Fibroblast of skin of left biceps (primary cell): ENCODE results near the gene HIVEP2.

Experiments
- DNase-seq, 2 experiments: peaks; one replicate each; pipeline ENCODE4 v3.0.0-alpha.2; 2013; ENCODE audit warnings: low read depth in 2 of 2

Gene HIVEP2

GRCh38 chr6:142773859-142774648 is 170.9 kb downstream of the HIVEP2 start:
- DNase-seq: no peak

GRCh38 chr6:142773324-142773723 is 171.7 kb downstream of the HIVEP2 start:
- DNase-seq: no peak

DNA sequence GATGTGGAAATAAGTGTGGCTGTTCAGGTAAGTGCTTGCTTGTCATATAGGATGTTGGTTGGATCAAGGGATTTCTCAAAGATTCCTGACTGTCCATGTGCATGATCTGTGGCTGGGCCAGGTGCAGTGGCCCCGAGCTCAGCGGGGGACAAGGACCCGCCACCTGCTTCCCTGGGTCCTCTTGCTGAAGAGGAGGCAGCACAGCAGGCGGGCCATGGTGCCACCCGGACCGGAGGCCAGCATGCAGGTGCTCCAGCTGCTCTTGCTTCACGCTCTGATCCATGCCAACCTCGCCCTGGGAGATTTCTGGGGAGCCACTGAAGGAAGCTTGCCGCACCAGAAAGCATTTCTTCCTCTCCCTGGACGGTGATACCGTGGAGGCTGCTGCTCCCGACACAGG is 173.8 kb downstream of the HIVEP2 start:
- no peak for DNase-seq

DNA sequence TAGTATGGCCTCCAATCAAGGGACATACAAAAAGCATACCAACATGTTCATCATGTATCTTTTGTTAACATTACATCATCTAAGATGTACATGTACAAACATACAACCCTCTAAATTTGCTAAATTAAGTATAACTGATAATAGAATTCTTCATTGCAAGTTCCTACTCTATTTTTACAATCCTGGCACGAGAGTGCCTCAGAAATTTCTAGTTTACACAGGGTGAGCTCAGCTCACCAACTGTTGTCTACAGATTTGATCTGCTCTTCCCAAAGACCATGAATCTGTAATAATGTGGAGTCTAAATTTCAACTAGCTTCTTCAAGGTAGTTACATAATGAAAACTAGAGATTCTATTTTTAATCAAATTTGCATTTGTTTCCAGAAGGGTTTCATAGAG is 179.7 kb downstream of the HIVEP2 start:
- no peak for DNase-seq

DNA sequence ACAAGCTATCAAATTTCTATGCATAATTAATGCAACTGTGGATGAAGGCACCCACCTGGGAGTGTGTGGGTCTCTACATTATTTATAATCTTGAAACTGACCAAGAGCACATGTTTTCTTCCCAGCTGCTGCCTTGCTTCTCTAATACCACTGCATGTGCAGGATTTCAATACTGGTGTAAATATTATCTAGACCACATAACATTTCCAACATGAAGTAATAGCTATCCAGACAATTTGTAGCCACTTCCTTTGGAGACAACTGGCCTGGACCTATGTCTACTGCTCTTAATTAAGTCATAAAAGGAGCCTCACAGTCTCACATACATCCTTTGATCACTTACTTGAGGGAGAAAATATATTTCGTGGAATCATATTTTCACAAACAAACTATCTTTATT is 180.7 kb downstream of the HIVEP2 start:
- DNase-seq: no peak

DNA sequence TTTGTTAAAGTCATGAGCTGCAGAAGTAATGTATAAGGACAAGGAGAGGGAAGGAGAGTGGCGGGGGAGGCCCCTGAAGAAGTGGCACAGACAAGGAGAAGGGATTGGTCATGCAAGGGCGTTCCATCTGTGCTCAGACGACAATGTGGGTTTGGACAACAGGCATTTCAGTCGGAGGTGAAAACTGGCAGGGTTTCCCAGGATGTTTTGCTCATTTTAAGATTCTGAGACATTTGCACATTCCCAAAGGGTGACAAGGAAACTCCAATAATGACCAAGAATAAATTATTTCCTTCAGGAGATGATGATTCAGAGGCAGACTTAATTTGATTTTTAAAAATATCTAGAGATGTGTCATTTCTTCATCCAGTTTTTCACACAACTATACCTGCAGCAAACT is 181.8 kb downstream of the HIVEP2 start:
- no peak for DNase-seq

DNA sequence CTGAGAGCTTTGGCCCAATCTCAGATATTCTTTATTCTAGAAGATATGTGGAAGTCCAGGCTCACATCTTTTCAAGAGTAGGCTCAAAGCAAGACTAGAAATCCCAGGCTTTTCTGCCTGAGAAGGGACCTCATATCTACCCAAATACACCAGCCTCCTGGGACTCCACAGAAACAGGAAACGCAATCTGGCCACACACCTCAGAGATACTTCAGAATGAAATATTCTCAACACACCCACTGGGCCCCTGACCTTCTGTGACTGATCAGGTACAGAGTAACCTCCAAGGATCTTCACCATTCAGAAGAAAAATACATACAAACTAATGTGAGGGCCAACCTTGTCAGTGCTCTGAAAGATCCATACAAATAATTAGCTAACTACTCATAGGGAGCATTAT is 183.2 kb downstream of the HIVEP2 start:
- DNase-seq: no peak

GRCh38 chr6:142760152-142760551 is 184.8 kb downstream of the HIVEP2 start:
- DNase-seq: no peak

DNA sequence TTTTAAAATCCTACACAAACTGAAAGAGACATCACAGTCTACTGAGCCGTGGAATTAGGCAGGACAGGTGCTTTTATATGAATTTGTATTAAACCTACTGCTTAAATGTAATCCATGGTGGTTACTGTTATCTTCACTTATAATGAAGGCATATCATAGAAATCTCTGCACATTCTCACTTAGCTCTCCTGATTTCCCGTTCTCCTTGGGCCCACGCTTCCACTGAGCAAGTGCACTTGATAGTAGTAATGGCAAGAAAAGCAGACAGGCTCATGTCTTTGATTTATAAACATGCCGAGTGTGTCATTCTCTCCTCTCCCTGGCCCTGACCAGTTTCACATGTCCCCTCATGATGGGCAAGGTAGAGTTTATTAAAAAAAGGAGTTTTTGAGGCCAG is 186.3 kb downstream of the HIVEP2 start:
- no peak for DNase-seq

GRCh38 chr6:142757852-142758628 is 186.9 kb downstream of the HIVEP2 start:
- no peak for DNase-seq

DNA sequence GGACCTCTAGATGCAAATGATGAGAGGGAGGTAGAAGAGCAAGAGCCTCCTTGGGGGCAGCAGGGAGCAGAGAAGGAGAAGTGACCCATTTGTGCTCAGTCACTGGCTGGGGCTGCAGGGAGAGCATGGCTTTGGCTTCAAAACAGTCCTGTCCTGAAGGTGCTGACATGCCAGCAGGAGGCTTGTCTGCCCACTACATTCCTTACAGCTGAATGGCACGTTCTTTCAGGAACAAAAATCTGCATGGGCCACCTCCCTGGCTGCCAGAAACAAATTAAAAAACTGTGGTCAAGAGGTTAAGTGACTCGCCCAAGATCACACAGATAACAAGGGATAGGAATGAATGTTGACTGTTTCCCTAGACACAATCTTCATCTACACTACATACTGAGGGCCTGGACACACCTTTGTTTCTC is 188.8 kb downstream of the HIVEP2 start:
- DNase-seq: no peak

GRCh38 chr6:142753196-142753595 is 191.8 kb downstream of the HIVEP2 start:
- no peak for DNase-seq

DNA sequence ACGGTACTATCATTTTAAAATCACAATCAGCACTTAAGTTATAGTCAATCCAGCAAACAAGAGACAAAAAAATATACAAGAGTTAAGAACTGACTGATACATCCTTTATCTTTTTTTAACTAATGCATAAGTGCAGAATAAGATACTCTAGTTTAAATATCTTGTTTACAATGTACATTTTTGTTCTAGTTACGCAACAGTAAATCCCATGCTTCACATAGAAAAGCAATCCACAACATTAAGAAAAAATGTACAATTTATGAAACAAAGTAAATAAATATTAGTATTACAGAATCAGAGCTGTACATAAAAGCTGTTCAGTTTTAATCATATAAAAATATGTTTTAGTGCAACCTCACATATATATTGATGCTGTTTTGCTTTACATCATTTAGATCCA is 192.6 kb downstream of the HIVEP2 start:
- no peak for DNase-seq

- no peak for DNase-seq
Observed at GRCh38 chr6:142751452-142751851, 193.5 kb downstream of the HIVEP2 start.

GRCh38 chr6:142750998-142751397 is 194.0 kb downstream of the HIVEP2 start:
- no peak for DNase-seq

GRCh38 chr6:142749556-142749955 is 195.4 kb downstream of the HIVEP2 start:
- DNase-seq: no peak

GRCh38 chr6:142746524-142746923 is 198.5 kb downstream of the HIVEP2 start:
- no peak for DNase-seq

- DNase-seq: no peak
Observed at GRCh38 chr6:142744836-142745235, 200.1 kb downstream of the HIVEP2 start.

DNA sequence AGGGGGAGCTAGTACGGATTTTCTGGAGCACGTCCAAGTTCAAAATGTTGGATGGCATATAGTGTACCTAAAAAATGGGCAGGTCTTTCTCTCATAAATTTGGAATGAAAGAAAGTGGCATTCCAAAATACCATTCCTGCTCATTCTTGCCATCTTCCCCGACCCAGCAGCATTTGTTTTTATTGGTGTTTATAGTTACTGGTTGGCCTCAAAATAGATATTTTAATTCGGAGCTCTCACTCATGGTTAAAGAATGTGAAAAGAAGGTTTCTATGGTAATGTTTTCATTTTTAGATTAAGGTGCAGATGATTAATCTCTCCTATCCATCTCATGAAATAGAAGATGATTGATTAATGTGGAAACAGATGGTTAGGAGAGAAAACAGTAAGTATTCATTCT is 204.5 kb downstream of the HIVEP2 start:
- DNase-seq: no peak

DNA sequence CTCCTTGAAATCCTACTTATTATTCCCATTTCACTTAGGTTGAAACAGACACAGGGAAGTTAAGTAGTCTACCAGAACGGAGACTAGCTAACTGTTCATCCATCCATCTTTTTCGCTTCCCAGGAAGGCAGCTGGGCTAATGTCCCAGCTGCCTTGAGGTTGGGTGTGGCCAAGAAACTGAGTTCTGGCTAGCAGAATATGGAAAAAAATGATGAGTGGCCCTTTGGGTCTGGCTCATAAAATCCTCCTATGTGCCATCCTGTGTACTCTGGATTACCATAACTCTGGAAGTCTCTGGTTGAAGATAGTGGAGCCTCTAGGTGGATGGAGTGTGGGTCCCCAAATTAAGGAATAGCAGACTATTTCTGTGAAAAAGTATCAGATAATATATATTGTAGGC is 206.2 kb downstream of the HIVEP2 start:
- DNase-seq: no peak

DNA sequence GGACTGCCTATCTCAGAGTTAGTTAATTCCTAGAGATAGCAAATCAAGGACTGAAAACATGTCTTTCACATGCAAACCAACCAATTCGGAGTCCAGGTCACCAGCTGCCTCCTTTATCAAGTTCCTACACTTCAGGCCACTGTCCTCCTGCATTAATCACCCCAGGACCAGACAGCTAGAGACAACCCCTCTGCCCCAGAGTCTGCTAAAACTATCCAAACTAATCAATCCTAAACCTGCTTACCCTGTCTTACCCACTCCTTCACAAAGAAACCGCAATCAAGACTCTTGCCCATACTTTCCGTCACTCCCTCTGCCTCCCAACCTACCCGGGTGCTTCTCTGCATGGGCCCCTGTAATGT is 207.0 kb downstream of the HIVEP2 start:
- DNase-seq: no peak

DNA sequence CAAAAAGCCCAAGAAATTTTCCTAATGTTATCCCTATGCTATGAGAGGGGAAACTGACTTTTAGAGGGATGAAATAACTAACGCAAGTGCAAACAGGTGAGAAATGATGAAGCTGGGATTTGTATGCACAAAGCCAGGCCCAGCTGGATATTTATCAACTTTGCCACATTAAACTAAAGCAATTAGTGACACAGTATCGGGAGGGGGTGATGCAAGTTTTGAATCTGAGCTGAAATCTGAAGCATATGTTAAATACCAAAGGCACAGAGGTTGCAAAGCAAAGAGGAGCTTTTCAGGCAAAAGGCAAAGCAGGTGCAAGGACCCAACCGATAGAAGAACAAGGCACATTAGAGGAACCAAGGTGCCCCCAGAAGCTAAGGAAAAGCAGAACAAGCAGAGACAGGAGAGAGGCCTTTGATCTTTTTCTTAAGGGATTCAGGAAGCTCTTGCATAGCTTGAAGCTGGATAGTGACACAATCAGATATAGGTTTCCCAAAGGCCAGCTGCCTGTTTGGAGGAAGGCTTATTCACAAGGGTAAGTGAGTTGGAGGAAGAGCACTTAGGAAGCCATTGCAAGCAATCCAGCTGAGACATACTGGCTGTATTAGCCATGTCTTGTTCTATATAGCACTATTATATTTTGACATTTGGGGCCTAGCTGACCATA is 207.5 kb downstream of the HIVEP2 start:
- peak in 1 of 2 experiments; percentile 44 for DNase-seq

- DNase-seq: no peak
Observed at GRCh38 chr6:142735204-142735603, 209.8 kb downstream of the HIVEP2 start.
